AG09309 (cell line): ENCODE results near the gene KCNIP3.

Source experiments
- DNase-seq: peaks from one replicate; pipeline ENCODE4 v3.0.0-alpha.2; 2010; ENCODE audit warnings: low read depth
- H3K4me3 ChIP-seq: 2 replicates; pipeline ENCODE4 v1.5.1; 2011; ENCODE audit warnings: mild to moderate bottlenecking, low read depth, low read length, moderate library complexity; ENCODE audit not compliant: control insufficient read depth
- TF ChIP-seq, protein P1 (sequence below): IDR thresholded peaks from 2 replicates; pipeline ENCODE4 v1.5.1; 2011; ENCODE audit warnings: mild to moderate bottlenecking, low read depth, low read length, inconsistent platforms; ENCODE audit not compliant: insufficient read depth, control insufficient read depth; ENCODE audit errors: missing control alignments

The KCNIP3 gene

GRCh38 chr2:95359501-95359930, 62.4 kb downstream of the KCNIP3 start:
- DNase-seq: no peak
- TF ChIP-seq, protein P1, sequence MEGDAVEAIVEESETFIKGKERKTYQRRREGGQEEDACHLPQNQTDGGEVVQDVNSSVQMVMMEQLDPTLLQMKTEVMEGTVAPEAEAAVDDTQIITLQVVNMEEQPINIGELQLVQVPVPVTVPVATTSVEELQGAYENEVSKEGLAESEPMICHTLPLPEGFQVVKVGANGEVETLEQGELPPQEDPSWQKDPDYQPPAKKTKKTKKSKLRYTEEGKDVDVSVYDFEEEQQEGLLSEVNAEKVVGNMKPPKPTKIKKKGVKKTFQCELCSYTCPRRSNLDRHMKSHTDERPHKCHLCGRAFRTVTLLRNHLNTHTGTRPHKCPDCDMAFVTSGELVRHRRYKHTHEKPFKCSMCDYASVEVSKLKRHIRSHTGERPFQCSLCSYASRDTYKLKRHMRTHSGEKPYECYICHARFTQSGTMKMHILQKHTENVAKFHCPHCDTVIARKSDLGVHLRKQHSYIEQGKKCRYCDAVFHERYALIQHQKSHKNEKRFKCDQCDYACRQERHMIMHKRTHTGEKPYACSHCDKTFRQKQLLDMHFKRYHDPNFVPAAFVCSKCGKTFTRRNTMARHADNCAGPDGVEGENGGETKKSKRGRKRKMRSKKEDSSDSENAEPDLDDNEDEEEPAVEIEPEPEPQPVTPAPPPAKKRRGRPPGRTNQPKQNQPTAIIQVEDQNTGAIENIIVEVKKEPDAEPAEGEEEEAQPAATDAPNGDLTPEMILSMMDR: no peak
- H3K4me3 ChIP-seq: no peak overlapping the region

DNA sequence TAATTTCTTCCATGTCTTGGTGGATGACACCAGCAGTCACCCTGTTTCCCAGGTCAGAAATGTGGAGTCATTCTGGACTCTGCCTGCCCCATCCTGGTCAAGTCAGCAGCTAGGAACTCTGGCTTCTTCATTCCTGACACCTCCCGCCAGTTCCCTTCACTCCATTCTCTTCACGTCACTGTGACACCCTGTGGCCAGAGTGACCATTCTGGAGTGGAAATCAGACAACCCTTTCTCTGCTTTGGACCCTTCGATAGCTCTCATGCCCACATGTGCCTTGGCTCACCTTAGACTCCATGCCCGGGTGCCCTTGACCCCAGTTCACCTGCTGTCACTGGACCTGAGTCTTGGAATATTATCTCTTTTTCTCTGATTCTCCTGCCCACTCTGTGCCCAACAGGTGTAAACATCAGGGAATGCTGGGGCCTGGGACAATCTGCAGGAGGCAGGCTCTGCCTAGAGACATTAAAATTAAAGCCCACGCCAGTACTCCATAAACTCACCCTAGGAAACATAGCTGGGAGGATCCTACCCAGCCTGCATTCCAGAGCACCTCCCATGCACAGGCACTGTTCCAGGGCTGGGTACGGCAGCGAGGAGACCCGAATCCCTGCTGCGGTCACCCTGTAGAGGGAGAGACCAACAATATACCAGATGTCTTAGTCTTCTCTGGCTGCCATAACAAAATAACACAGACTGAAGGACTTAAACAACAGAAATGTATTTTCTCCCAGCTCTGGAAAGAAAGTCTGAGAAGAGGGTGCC, 64.3 kb downstream of the KCNIP3 start:
- TF ChIP-seq, protein P1: no peak
- no peak overlapping the region for H3K4me3 ChIP-seq
- no peak for DNase-seq

- TF ChIP-seq, protein P1: no peak
- no peak for DNase-seq
- H3K4me3 ChIP-seq: no peak overlapping the region
These were observed 65.3 kb downstream of the KCNIP3 start for GRCh38 chr2:95362486-95362885.

DNA sequence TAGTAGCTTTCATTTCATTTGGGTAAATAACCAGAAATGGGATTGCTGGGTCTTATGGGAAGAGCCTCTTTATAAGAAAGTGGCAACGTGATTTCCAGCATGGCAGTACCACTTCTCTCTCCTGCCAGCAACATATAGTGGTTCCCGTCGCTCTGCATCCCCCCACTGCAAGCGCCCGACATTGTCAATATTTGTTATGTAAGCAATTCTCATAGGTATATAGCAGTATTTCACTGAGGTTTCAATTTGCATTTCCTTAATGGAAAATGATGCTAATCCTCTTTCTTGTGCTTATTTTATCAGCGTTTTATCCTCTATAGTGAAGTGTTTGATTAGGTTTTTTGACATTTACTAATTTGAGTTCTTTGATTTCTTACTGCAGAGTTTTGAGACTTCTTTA, 69.4 kb downstream of the KCNIP3 start:
- TF ChIP-seq, protein P1: no peak
- no peak for DNase-seq
- H3K4me3 ChIP-seq: no peak overlapping the region

- no peak overlapping the region for H3K4me3 ChIP-seq
- no peak for DNase-seq
- TF ChIP-seq, protein P1: no peak
These were observed 75.2 kb downstream of the KCNIP3 start for GRCh38 chr2:95372216-95372829.

DNA sequence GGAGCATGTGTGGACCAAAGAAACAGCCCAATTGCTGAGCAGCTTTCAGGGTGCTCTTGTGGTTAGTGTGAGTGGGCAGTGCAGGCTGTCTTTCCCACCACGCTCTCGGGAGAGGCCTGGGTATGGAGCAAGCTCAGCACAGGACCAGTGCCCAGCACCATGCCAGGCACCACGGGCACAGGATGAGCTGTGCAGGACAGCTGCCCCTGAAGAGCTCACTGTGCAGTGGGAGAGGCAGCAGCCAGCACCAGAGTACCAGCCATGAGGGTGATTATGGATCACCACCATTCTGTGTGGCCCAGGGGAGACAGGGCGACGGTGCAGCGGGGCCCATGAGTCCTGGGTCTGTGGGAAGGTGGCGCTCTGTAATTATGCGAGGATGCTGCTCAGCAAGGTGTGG, 75.7 kb downstream of the KCNIP3 start:
- no peak overlapping the region for H3K4me3 ChIP-seq
- DNase-seq: no peak
- TF ChIP-seq, protein P1: no peak
